DLD1 (cell line): ENCODE measurements around the gene KAT8.
"Not testable (repeated sequence)": the region's sequence is repeated elsewhere in the genome, so short reads cannot be mapped to it uniquely, and the experiment has no call there.

Source experiments
- in situ Hi-C: cut with HindIII; loops from 2 replicates; pipeline ENCODE4 v1.10.0; 2017; ENCODE audit warnings: low sequenced_read_pairs

Gene KAT8

DNA sequence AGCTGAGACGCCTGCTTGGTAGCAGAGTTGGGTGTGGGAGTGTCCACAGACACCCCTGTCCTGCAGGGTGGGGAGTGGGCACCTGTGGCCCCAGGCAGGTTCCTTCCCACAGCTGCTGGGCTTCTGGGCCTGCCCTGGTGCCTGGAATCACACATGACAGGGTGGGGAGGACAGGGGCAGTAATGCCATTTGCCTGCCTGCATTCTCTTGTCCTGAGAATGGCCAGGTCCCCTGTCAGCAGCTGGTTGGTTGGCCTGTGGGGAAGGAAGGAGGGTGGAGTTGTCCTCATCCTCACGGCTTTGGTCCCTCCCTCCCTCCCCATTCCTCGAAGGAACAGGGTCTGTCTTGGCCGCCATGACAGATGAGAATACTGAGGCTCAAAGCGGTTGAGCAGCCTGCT lies 33.9 kb upstream of the KAT8 start:
- in situ Hi-C loops: no loop called here

DNA sequence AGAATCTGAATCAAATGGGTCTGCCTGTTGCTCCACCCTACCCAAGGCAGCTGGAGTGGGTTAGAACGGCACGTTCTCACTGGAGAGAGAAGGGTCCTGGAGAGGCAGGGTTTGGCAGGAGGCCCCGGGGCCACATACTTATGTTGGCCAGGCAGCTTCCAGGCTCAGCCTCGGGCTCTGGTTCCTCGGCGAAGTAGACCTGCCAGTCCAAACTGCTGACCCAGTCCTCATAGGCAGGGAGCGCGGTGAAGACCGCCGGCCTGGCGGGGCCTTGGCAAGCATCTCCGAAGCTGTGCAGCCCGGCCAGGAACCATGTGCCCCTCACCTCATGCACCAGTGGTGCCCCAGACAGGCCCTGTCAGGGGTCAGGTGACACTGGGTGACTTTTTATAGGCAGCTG lies 33.5 kb upstream of the KAT8 start:
- in situ Hi-C loops: no loop called here

DNA sequence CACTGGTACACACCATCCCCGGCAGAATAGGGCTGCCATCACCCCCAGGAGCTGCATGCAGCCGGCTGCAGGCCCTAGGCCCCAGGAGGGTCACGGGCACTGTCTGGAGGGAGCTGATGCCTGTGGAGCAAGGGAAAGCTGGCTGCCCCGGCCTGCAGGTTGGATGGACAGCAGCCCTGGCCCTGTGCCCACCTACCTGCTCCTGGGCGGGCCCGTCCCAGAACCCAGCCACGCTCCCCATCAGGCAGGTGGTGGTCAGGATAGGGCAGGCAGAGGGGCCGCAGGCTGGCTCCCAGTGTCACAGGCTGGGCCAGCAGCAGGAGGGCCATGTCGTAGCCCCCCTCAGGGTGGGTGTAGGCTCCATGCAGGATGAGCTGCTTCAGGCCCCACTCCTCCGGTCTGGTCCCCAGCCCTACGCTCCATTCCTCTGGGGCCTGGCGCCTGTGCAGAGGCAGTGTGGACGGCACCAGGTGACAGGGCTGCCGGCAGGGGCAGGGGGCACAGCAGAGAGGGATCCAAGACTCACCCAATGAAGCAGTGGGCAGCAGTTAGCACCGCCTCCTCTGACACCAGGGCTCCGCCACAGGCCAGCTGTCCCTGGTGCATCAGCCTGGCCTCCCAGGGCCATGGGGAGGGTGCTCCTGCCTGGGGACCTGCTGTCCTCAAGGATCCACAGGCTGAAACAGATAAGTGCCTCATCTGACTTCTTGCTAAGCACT lies 32.7 kb upstream of the KAT8 start:
- in situ Hi-C loops: no loop called here

DNA sequence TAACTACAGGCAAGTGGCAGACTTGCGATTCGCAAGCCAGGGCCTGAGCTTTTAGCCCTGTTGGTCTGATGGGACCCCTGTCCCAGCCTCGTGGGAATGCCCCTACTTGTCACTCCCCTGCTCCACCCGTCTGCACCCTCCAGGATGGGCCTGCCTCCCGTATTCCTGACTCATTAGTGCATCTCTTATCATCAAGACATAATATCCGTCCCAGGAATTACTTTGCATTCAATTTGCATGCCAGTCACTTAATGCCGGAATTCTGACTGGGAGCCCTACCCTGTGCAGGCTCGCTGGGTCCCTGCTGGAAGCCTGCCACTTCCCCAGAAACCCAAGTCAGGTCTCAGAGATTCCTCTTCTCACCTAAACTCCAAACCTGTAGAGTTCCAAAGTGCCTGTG lies 32.1 kb upstream of the KAT8 start:
- in situ Hi-C loops: no loop called here

DNA sequence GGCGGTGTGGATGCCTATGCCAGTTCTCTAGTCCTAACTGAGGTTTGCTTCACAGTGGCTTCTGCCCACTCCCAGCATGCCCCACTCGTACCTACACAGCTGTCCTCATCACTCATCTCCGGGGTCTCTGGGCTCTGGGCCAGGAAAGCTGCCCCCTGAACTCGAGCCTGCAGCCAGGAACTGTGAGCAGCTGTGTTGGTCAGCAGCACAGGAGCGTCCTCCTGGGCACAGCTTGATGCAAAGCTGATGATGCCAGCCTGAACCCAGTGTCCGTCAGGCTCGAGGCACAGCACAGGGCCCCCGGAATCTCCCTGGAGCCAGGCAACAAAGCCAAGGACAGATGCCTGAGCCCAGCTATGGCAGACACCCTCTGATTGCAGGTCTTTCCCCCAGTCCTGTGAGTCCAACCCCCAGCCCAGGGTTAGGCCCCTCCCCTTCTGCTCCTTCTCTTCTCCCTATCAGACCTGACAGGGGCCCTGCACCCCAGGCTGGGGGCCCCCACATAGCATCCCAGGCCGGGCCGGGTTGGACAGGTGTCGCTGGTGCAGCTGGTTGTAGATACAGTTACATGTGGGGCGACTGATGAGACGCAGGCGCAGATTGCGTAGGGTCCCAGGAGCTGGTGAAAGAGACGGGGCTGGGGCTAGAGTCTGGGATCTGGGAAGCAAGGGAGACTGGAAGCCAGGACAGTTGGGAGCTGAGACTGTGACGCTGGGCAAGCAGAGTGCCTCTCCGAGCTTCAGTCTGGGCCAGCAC lies 31.4 kb upstream of the KAT8 start:
- in situ Hi-C loops: no loop called here

DNA sequence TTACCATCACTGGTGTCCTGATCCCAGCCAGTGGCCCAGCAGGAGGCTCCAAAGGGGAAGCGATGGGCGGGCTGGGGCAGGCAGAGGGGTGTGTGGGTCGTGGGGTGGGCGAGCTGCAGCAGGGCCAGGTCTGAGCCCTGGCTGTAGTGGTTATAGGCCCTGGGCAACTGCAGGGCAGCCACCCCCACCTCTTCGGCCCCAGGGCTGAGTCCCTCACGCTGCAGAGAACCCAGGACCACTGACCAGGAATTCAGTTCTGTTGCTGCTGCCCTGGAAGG lies 30.9 kb upstream of the KAT8 start:
- in situ Hi-C loops: no loop called here

DNA sequence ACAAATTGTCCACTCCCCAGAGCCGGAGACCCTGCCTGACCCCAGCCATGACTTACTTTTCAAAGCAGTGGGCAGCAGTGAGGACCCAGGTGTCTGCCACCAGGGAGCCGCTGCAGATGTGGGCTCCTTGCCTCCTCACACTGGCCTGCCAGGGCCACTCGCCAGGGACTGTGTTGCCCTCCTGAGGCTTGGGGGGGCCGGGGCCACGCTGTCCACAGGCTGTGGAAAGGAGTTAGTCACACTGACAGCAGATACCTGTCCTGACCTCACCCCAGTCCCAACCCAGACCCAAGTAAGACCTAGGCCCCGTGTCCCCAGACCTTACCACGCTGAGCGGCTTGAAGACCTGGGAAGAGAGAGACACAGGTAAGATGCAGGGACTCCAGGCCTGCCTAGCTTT lies 30.0 kb upstream of the KAT8 start:
- in situ Hi-C loops: no loop called here

DNA sequence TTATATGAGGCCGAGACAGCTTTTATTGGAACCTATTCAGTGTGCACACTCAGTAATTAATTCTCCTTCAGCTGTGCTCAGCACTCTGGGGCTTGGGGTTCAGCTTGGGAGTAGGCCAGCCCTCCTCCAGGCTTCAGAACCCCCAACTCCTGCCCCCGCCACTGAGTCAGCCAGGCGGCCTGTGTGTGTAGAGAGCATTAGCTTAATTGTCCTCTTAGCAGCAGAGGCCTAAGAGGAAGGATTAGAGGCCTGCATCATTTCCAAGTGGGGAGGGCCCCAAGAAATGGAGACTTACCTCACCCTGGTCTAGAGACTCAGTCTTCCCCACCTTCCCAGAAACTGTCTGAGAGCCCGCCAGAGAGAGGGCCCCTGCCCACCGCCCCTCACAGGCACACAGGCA lies 29.5 kb upstream of the KAT8 start:
- in situ Hi-C loops: no loop called here

DNA sequence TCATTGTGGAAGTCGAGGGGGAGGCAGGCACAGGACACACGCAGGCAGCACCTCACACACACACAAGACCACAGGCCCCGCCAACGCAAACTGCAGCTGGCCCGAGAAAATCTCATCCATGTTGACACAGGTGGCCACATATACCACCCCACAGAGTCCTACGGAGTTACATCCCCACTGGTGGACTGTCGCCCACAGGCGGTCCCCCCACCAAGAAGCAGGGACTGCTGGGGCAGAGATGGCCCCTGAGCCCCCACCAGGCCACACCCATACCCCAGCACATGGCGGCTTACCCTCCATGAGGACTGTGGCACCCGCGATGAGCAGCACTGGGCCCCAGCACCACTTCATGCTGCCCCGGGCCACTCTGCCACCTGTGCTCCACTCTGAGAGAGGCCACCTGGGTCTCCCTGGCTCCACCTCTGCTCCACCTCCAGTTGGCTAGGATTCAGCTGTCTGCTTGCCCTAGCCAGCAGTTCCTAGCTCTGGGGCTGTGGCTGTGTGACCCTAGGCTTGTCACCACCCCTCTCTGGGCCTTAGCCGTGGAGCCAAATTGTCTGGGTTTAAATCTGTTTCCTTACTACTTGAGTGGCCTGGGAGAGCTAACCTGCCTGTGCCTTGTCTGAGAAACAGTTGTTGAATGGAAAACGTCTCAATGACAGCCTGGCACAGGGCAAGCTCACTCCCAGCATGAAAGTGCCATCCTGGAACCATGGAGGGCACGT lies 28.8 kb upstream of the KAT8 start, which contains the start of gene PRSS53:
PRSS53 (minus strand) TSS at position 485 of the 725 bp plus-strand sequence; CDS start at position 351, 134 bp downstream.
- in situ Hi-C loops: no loop called here

DNA sequence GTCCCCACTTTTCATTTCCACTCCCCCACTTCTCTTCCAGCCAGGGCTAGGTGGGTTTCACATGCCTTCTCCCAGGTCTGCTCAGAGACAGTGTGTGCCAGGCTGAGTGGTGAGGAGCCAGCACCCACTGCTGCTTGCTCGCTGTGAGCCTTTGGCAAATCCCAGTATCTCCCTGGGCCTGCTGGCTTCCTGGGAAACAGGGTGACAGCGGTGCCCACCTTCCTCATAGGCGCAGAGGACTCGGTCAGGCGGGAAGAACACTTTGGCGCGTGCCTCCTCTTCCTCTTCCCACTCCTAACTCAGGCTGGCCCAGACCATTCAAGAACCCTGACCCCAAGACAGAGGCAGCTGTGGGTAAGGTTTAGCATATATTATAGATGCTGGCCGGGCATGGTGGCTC lies 28.3 kb upstream of the KAT8 start:
- in situ Hi-C loops: no loop called here

DNA sequence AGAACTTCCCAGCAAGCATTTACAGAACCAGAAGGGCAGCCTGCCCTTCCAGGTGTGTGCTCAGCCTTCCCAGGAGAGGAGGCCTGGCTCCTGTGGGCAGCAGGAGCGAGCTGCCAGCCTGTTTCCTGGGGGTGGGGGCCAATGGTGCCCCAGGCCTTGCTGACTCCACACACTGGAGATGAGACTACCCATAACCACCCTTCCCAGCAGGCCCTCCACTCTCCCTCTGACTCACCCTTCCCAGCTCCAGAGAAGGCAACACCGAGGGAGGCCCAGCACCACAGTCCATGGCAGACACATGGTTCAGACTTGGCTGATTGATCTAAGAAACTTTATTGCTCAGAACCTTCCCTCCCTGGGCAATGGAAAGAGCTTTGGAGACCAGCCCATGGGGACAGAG lies 26.9 kb upstream of the KAT8 start:
- in situ Hi-C loops: no loop called here

DNA sequence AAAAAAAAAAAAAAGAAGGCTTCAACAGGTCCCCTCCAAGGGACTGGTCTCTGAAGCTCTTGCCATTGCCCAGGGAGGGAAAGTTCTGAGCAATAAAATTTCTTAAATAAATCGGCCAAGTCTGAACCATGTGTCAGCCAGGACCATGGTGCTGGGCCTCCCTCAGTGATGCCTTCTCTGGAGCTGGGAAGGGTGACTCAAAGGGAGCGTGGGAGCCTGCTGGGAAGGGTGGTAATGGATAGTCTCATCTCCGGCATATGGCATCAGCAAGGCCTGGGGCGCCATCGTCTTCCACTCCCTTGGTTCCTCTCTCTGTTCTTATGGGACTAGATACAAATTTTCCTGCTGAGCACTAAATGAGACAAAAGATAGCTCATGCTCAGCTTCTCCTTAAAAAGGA lies 25.1 kb upstream of the KAT8 start:
- in situ Hi-C loops: no loop called here

DNA sequence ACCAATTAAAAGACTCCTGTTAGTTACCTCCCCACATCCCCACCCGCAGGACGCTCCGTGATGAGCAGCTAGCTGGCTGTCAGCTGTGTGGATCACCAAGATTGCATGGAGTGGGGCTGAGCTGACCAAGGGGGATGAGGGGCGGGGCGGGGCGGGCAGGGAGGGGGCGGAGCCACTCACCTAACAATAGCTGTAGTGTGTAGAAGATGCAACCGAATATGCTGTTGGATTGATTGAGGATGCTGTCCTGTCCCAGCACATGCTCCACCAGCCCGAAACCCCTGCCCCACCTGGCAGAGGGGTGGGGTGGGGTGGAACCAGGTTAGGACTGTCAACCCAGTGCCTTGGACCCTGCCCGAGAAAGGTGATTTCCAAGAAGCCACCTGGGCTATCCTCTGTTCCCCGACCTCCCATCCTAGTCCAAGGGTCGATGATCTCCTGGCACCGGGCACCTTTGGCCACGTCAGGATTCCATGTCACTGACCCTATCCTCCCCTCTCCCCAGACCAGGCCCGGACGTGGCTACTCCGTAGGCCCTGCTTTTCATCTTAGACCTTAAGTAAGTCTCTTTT lies 24.2 kb upstream of the KAT8 start:
- in situ Hi-C loops: no loop called here

DNA sequence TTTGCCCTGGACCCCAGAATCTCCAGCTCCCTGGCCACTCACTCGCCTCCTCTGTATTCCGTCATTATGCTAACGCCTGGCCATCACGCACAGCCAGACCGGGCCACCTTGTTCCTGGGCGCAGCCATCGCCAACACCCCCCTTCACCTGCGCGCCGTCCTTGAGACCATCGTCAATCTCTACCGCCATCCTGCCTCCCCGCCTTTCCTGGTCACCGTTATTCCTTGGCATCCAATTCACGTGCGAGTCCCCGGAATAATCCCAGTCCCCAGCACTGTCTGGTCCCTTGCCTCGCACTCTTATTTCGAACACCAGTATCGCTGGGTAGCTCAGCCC lies 23.4 kb upstream of the KAT8 start:
- in situ Hi-C loops: no loop called here

DNA sequence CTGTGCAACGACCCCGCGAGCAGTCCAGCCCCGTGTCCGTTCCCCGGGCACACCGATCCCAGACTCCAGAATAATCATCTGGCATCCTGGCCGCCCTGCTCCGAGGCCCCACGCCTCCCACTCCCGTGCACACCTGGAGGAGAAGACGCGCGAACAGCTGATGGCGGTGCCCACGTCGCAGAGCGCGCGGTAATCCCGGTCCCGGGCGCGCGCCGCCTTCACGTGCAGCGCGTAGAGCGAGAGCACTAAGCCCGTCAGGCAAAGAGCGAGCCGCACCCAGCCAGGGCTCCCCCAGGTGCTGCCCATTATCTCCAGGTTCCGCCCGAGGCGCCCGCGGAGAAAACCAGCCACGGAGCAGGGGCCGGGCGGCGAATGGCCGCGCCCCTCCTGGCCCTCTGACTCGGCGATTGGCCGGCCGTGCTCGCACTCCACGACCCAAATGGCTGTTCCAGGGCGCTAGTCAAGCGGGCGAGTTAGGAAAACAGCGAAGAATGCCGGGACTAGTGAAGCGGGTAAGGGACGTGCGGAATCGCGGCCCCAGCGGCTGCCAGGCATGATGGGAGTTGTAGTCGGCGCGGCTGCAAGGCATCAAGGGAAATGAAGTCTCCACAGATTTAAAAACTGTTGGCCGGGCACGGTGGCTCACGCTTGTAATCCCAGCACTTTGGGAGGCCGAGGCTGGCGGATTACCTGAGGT lies 22.9 kb upstream of the KAT8 start, which contains the start of gene VKORC1:
VKORC1 (minus strand) TSS at position 374 of the 697 bp plus-strand sequence; CDS start at position 306, 68 bp downstream.
- in situ Hi-C loops: no loop called here

DNA sequence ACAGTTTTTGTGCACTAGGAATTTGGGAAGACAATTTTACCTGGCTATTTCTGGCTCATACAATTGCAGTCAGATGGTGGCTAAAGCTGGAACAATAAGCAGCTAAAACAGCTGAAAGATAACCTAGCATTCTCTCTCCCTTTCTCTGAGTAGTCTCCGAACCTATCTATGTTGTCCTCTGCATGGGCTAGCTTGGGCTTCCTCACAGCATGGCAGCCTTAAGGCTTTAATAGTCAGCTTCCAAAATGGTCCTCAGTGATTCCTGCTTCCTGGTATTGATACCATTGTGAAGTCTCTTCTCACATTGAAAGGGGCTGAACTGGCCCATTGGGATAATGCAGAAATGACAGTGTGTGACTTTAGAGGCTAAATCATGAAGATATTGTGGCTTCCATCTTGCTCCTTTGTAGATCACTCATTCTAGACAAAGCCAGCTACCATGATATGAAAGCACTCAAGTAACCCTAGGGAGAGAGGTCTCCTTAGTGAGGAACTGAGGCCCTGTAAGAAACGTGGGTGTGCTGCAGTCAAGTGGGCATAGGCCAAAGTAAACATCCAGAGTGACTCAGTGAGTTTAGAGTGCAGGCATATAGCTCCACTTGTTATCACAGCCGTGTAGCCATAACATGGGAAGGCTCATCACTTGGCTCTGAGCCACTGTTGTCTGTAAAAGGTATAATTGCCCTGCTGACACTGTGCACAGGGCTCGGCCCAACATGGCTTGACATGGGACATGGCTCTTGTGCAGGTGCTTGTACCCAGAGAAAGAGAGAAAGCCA lies 17.4 kb upstream of the KAT8 start:
- in situ Hi-C loops: no loop called here

DNA sequence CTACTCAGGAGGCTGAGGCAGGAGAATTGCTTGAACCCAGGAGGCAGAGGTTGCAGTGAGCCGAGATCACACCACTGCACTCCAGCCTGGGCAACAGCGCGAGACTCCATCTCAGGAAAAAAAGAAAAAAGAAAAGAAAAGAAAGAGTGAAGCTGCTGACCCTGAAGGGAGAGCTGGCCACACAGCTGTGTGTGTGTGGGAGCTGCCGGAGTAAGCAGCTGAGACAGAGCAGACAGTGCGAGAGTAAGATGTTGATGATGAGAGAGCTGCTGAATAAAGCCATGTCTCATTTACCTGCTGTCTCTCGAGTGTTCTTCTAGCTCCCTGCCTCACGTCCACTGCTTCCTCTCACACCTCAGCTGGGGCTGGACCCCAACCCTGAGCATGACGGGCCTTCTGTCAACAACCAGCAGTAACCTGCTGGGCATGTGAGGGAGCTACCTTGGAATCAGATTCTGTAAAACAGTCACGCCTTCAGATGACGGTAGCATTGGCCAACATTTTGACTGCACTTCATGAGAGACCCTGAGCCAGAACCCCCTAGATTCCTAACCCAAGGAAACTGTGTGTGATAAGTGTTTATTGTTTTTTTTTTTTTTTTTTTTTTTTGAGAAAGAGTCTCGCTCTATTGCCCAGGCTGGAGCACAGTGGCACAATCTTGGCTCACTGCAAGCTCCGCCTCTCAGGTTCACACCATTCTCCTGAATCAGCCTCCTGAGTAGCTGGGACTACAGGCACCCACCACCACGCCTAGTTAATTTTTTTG lies 16.4 kb upstream of the KAT8 start:
- in situ Hi-C loops: not testable (repeated sequence)

DNA sequence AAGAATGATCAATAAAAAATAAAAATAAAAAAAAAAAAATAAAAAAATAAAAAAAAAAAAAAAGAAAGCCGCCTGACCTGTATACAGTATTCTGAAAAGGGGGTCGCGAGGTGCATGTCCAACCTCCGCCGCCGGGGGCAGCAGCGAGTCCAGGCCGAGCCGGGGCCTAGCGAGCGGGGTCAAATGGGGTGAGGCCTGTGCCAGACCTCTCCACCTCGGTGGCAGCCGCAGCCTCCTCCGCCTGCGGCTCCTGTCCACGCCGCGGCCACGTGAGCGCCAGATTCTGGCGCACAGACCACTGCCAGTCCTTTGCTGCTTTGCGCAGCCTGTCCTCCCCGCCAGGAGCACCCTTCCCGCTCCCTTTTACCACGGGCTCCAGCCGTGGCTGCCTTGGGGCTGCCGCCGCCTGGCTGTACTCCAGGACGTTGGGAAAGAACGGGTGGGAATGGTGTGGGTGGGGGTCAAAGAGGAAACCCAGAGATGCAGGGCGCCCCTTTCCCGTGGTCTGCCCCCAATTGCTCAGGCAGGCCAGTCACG lies 11.7 kb upstream of the KAT8 start:
- in situ Hi-C loops: no loop called here
